ENCODE results near the gene BFSP1.

BFSP1 gene

DNA sequence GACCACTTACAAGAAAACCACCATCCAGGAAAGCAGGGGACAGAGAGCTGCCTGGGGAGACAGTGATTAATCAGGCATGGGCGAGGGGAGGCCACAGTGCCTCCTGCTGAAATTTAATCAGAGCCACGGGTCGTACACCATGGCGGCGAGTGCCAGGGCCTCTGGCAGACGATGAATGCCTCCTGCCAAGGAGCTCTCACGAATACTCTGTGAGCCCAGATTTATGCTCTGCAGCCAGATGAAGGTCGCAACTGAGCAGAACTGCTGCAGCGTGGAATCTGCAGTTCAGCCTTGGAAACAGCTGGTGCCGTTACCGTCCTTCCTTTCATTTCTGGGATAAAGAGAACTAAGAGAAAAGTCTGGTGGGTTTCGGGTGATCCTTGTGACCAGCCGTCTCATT, 85.6 kb downstream of the BFSP1 start:
- intact Hi-C loops (cut with DNase I; ENCODE audit: low total_unique reads), result no loop called here
- no peaks in the 10 kb centered on the region for H3K4me1 ChIP-seq
- H3K36me3 ChIP-seq, result no peaks in the 10 kb centered on the region
- H3K4me3 ChIP-seq, result no peak overlapping the region
- no peak for TF ChIP-seq CTCF (IDR thresholded peaks at IDR 0.05)
- H3K27me3 ChIP-seq, result peaks cover 0 to 24% of the 10 kb centered on the region in 2 donors
- no peak for DNase-seq
- no peak overlapping the region for H3K27ac ChIP-seq
- peaks cover 0 to 6% (median 0%) of the 10 kb centered on the region in 3 donors for H3K9me3 ChIP-seq

DNA sequence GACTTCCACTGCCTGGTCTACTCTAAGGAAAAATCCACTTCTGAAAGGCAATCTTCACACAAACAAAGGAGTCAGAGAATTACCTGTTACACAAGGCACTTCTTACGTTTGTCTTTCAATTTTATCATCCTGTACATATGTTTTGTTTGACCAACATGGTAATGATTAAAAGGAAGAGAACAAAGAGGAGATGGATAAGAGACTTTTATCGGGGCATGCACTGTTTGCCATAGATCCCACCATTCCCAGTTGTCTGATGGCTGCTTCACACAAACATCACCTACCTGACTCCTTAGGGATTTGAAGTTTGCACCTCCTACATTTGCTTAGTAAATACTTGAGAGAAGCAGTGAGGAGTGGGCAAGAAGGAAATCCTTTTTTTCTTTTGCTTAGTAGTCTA, 87.1 kb downstream of the BFSP1 start:
- H3K27me3 ChIP-seq, result peaks cover 0 to 24% of the 10 kb centered on the region in 2 donors
- DNase-seq, result no peak
- H3K4me3 ChIP-seq, result no peak overlapping the region
- peaks cover 0 to 6% (median 0%) of the 10 kb centered on the region in 3 donors for H3K9me3 ChIP-seq
- H3K27ac ChIP-seq, result no peak overlapping the region
- intact Hi-C loops (cut with DNase I; ENCODE audit: low total_unique reads), result no loop called here
- H3K4me1 ChIP-seq, result no peaks in the 10 kb centered on the region
- TF ChIP-seq CTCF (IDR thresholded peaks at IDR 0.05), result no peak
- no peaks in the 10 kb centered on the region for H3K36me3 ChIP-seq
